GM21717 (cell line): ENCODE data around the gene GH1.
"Not testable (repeated sequence)": the region's sequence is repeated elsewhere in the genome, so short reads cannot be mapped to it uniquely, and the experiment has no call there.

Experiments
- ATAC-seq: cut with Tn5 transposase; IDR thresholded peaks from one replicate; pipeline ENCODE4 v1.9.1; 2021; ENCODE audit warnings: mild to moderate bottlenecking, moderate library complexity; ENCODE audit not compliant: unreplicated experiment

GH1 gene

DNA sequence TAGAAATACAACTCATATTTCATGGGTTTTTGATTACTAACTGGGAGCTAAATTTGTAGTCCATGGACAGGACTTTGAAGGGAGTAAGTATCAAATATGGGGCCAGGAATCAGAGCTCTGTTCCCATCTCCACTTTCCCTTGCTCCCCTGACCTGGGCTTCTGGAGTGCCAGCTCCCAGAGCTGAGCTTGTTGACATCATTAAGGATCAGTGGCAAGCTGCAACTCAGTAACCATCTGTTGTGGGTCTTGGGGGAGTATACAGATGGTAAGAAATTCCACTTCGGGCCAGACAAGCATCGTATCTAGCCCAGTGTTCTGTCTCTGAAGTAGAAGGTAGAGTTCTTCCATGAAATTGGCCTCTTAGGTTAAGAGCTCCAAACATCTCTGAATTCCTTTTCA is 16.7 kb downstream of the GH1 start:
- ATAC-seq, result not testable (repeated sequence)

DNA sequence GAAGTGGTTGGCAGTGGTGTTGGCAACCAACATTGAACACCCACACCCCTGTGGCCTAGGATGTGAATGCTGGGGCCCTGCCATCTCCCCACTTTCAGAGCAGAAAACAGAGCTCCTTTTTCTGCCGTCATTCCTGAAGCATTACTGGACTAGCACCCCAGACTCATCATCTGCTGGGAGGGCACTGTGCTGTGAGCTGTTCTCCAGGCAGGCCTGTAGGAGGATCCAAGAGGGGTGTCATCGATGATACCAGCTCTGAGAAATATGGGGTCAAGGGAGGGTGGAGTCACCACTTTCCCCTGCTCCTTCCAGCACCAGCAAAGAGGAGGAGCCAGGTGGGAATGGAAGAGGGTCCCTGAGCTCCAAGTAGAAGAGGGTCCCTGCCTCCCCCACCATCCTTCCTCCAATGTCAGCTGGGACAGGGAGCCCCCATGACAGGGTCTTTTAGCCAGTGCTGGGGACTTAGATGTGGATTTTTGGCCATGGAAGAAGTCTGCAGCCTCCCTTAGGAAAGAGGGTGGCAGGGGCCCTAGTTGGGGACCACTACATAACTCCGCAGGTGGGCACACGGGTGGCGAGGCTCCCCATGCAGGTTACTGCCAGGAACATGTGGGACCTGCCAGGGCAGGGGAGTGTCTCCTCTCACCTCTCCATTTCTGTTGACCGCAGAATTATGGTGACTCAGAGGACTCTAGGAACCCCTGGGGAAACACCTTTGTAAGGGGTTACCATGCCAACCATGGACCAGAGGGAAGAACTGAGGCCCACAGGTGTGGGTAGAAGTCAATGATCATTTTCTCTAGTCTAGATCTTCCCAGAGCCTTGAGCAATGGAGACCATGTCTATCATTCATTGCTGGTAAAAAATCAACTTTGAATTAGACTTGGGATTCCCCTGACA is 19.5 kb downstream of the GH1 start:
- not testable (repeated sequence) for ATAC-seq

DNA sequence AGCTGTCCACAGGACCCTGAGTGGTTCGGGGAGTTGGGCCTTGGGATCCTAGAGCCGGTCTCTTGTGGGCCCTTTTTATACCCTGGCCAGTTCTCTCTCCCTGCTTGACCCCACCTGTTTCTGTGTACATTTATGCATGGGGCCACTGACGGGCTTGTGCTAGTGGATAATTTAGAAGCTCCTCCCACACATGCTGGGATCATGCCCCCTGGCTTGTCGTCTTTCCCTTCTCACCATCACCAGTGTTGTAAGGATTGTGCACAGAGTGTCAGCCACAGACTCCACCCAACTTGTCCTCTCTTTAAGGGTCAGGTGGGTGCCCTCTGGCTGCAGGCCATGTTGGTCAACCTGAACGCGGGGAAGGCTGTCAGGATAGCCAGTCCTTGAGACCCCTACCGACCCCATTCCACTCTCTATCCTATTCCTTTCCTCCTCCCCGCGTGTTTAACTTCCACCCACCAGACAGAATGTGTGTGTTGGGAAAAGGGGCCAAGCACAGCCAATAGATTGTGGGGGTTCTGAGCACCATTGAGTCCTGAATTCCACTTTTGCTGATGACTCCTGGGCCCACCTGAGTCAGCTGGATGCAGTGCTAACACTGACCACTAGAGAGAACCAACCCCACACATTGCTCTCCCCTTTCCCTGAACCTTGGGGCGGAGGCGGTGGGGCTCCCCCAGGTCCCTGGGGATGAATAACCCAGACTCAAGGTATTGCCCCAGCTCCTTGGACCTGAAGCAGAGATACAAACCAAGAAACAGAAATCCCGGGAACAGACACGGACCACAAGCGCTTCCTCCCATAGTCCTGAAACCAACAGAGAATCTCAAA is 21.9 kb downstream of the GH1 start, which contains the start of gene CSH1:
TSS of gene CSH1 (minus strand) at position 51 of the 831 bp plus-strand sequence. CDS start 63 bp downstream, outside the sequence.
- not testable (repeated sequence) for ATAC-seq

DNA sequence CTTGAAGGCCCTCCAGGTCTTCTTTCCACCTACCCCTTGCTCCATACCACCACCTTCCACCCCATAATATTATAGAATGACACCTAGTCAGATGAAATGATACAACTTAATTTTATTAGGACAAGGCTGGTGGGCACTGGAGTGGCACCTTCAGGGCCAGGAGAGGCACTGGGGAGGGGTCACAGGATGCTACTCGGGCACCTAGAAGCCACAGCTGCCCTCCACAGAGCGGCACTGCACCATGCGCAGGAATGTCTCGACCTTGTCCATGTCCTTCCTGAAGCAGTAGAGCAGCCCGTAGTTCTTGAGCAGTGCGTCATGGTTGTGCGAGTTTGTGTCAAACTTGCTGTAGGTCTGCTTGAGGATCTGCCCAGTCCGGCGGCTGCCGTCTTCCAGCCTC is 23.8 kb downstream of the GH1 start:
- not testable (repeated sequence) for ATAC-seq

DNA sequence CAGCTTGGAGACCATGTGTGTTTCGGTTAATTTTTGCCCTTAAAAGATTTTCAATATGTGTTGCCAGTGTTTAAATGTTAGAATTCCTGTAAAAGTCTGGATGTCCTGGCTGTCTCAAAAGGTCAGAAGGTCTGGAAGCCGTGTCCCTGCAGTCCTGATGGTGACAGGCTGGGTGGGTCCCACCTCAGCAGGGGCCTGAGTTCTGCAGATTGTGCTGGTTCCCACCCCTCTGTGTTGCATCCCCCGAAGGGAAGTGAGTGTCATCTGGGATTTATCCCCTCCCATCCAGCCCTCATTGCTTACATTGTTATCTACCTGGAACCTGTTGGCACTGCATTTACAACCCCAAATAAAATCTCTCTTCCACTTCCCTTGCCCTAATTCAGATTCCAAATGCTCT is 24.6 kb downstream of the GH1 start:
- ATAC-seq, result not testable (repeated sequence)

DNA sequence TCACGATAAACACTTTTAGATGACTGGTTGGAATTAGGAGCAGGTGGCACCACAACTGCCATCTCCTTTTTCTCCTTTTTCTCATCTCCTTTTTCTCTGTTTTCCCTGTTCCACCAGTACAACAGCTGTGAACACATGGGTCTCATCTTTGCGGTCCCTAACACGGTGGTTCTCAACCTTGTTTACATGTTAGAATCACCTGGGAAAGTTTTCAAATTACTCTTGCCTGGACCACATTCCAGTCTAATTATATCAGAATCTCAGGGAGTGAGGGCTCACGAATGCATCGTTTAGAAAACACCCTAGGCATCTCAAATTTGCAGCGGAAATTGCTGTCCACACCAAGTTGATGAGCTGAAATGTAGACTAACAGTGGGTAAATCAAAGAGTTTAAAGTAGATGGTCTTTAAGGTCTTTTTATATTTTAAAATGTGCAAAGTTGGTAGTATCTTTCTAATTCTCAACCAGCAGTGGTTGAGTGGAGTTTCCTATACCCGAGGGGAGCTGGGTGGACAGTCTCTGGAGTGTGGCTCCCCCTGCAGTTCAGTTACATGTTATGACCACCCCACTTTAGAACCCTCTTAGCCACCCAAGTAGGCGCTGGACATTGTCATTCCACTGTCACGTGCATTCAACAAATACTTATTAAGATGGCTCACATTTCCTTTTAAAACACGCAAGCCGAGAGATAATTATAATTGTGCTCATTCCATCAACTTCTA is 26.2 kb downstream of the GH1 start:
- ATAC-seq, result not testable (repeated sequence)

DNA sequence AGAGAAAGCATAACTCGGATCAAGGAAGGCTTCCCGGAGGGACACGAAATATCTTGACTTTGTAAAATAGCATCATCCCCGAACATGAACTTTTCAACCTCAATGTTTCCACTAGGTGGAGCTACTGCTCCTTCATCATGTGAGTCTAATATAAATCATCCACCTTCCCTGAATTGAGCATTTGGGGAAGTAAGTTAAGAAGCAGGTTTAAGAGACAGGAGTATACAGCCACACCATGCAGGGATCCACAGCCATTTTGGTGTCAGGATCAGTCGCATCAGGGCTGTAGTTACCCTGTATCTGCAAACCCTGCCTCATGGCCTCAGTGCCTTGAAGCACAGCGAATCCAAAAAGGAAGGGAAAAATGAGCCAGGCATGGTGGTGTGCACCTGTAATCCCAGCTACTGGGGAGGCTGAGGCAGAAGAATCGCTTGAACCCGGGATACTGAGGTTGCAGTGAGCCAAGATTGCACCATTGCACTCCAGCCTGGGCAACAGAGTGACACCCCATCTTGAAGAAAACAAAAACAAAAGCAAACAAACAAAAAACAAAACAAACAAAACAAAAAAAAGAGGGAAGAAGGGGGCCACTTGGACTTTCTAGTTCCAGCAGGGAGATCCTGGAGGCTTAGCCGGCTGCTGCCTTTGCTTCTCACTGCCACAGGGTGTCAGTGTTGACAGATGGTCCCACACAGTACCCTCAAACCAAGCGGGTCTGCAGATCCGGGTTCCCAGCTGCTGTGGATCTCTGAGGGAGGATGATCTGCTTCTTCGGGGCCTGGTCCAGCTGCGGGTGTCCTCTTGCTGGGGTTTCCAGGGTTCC is 29.4 kb downstream of the GH1 start:
- not testable (repeated sequence) for ATAC-seq

DNA sequence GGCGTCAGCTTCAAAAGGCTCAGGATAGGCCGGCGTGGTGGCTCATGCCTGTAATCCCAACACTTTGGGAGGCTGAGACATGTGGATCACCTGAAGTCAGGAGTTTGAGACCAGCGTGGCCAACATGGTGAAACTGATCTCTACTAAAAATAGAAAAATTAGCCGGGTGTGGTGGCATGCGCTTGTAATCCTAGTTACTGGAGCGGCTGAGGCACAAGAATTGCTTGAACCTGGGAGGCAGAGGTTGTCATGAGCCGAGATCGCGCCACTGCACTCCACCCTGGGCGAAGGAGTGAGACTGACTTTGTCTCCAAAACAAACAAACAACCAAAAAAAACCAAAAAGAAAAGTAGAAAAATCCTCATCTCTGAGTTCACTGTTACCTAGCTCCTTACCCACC is 33.5 kb downstream of the GH1 start:
- not testable (repeated sequence) for ATAC-seq

DNA sequence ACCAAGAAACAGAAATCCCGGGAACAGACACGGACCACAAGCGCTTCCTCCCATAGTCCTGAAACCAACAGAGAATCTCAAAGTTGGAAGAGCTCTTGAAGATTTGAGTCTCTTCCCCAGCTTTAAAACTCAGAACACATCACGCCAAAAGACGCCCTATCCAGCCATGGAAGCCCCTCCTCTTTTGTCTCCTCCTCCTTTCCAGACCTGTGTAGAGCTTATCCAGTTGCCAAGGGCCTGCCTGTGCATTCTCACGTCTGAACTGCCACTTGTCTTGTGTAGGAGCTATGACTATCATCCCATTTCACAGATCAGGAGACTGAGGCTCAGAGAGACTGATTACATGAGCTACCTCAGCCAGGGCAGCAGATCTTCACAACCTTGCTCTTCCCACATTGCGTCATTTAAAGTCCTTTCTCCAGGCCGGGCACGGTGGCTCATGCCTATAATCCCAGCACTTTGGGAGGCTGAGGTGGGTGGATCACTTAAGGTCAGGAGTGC is 36.0 kb downstream of the GH1 start:
- ATAC-seq, result not testable (repeated sequence)

DNA sequence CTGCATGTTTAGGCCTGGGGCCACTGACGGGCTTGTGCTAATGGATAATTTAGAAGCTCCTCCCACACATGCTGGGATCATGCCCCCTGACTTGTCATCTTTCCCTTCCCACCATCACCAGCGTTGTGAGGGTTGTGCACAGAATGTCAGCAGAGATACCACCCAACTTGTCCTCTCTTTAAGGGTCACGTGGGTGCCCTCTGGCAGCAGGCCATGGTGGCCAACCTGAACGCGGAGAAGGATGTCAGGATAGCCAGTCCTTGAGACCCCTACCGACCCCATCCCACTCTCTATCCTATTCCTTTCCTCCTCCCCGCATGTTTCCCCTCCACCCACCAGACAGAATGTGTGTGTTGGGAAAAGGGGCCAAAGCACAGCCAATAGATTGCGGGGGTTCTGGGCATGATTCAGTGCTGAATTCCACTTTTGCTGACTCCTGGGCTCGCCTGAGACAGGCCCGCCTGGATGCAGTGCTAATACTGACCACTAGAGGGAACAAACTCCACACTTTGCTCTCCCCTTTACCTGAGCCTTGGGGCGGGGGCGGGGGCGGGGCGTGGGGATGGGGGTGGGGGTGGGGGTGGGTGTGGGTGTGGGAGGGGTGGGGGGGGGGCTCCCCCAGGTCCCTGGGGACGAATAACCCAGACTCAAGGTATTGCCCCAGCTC is 36.6 kb downstream of the GH1 start, which contains the start of gene GH2:
TSS of gene GH2 (minus strand) at position 10 of the 667 bp plus-strand sequence. CDS start 143 bp downstream, outside the sequence.
- ATAC-seq, result no peak

DNA sequence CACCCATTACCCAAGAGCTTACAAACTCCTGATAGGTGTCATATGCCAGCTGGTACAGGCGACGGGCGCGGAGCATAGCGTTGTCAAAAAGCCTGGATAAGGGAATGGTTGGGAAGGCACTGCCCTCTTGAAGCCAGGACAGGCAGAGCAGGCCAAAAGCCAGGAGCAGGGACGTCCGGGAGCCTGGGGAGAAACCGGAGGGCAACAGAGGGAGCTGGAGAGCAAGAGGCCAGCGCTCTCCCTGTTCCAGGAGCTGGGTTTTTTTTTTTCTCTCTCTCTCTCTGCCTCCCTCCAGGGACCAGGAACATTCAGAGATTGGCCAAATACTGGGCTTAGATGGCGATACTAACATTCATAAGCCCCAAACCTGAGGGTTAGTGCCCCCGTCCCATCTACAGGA is 37.3 kb downstream of the GH1 start:
- not testable (repeated sequence) for ATAC-seq

DNA sequence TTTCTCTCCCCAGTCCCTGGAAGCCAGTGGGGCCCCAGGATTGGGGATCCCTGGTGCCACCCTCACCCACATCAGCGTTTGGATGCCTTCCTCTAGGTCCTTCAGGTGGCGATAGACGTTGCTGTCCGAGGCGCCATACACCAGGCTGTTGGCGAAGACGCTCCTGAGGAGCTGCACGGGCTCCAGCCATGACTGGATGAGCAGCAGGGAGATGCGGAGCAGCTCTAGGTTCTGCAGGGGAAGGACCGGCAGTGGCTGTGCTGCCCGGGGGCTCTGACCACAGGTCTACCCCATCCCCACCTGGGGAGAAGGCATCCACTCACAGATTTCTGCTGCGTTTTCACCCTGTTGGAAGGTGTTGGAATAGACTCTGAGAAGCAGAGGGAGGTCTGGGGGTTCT is 37.9 kb downstream of the GH1 start:
- no peak for ATAC-seq

DNA sequence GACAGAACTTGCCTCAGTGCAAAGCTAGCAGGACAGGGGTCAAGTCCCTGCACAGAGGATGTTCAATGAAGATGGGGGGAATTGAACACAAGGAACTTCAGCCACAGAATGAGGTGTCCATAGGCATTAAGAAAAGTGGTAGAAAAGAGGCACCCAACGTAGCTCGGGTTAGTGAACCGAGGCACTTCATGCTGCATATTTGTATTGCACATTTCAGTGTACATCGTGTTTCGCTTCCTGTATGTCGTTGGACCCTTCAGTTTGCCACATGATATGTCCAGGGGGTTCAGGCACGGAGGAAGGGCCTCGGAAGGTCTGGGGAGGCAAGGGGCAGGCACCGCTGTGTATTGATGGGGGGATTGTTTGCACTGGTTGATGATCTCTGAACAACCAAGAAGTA is 40.2 kb downstream of the GH1 start:
- not testable (repeated sequence) for ATAC-seq

DNA sequence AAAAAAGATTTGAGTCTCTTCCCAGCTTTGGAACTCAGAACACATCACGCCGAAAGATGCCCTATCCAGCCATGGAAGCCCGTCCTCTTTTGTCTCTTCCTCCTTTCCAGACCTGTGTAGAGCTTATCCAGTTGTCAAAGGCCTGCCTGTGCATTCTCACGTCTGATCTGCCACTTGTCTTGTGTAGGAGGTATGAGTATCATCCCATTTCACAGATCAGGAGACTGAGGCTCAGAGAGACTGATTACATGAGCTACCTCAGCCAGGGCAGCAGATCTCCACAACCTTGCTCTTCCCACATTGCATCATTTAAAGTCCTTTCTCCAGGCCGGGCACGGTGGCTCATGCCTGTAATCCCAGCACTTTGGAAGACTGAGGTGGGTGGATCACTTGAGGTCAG is 43.9 kb downstream of the GH1 start:
- not testable (repeated sequence) for ATAC-seq

DNA sequence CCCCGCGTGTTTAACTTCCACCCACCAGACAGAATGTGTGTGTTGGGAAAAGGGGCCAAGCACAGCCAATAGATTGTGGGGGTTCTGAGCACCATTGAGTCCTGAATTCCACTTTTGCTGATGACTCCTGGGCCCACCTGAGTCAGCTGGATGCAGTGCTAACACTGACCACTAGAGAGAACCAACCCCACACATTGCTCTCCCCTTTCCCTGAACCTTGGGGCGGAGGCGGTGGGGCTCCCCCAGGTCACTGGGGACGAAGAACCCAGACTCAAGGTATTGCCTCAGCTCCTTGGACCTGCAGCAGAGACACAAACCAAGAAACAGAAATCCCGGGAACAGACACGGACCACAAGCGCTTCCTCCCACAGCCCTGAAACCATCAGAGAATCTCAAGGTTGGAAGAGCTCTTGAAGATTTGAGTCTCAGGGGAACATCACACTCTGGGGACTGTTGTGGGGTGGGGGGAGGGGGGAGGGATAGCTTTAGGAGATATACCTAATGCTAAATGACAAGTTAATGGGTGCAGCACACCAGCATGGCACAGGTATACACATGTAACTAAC is 44.5 kb downstream of the GH1 start:
- not testable (repeated sequence) for ATAC-seq

DNA sequence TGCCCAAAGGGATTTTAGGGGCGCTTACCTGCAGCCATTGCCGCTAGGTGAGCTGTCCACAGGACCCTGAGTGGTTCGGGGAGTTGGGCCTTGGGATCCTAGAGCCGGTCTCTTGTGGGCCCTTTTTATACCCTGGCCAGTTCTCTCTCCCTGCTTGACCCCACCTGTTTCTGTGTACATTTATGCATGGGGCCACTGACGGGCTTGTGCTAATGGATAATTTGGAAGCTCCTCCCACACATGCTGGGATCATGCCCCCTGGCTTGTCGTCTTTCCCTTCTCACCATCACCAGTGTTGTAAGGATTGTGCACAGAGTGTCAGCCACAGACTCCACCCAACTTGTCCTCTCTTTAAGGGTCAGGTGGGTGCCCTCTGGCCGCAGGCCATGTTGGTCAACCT is 45.1 kb downstream of the GH1 start, which contains the start of gene CSH2:
TSS of gene CSH2 (minus strand) at position 101 of the 400 bp plus-strand sequence. CDS start at position 38, 63 bp downstream.
- ATAC-seq, result not testable (repeated sequence)

DNA sequence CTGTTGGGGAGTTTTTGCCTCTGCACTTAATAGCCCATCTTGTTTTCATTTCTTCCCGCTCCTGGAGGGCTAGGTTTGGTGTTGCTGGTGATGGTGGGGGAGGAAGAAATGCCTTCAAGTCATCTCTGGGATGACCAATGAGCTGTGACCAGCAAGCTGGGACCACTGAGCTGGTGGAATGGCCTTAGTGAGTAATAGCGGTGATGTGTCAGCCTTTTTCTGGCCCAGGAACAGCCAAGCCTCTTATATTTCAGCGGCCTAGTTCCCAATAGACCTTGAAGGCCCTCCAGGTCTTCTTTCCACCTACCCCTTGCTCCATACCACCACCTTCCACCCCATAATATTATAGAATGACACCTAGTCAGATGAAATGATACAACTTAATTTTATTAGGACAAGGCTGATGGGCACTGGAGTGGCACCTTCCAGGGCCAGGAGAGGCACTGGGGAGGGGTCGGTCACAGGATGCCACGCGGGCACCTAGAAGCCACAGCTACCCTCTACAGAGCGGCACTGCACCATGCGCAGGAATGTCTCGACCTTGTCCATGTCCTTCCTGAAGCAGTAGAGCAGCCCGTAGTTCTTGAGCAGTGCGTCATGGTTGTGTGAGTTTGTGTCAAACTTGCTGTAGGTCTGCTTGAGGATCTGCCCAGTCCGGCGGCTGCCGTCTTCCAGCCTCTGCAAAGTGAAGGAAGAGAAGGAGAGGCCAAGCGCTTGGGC is 46.8 kb downstream of the GH1 start:
- not testable (repeated sequence) for ATAC-seq

DNA sequence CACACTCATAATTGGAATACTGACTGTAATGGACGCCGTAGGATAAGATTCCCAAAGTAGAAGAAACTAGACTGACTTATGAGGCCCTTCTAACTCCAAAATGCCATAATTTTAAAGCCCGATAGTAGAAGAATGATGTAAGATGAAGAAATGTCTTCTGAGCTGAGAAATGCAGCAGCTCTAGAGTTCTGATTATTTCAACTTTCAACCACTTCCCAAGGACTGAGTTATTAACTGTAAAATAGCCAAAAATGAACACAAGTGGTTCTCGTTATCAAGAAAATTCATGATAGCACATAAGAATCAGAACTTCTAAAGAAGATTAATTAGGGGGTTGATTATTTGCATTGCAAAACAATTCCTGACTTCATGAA is 48.4 kb downstream of the GH1 start:
- ATAC-seq, result not testable (repeated sequence)
